Endothelial cell of umbilical vein (primary cell): ENCODE results near the gene ZNF440. TPM values are rescaled to one million over a fixed set of nuclear protein-coding genes. Genes with fewer than 3 reads are reported as not detected.
"Not testable (repeated sequence)": the region's sequence is repeated elsewhere in the genome, so short reads cannot be mapped to it uniquely, and the experiment has no call there.

Source experiments
- BruUV-seq: library from RNA; stranded (reverse); fragments of 400-500 nt; replicated peaks from 2 replicates; lab custom pipeline; 2021; lab: Mats Ljungman, UMichigan
- CTCF ChIA-PET: fragments of 300-600, 350-600 bp; sonication (Branson Sonifier 250); formaldehyde crosslinking; loops from one replicate; lab custom pipeline; 2021; ENCODE audit warnings: antibody characterized with exemption, inconsistent platforms; lab: Charles Lee
- POLR2A ChIA-PET: fragments of 300-600, 350-600 bp; sonication (Branson Sonifier 250); formaldehyde crosslinking; loops from one replicate; lab custom pipeline; 2021; ENCODE audit warnings: antibody characterized with exemption, inconsistent platforms; lab: Charles Lee
- DNase-seq: peaks from one replicate; pipeline ENCODE4 v3.0.0-alpha.2; 2011; ENCODE audit warnings: low read depth, low spot score
- FAIRE-seq: peaks from 2 replicates; lab custom pipeline; 2011; peaks lifted over from hg19 to GRCh38; lab: Jason Lieb, UNC
- H2AFZ ChIP-seq: 2 replicates; pipeline ENCODE4 v1.6.0; 2012; ENCODE audit warnings: low read depth, low read length, control low read depth, inconsistent platforms
- H3K27ac ChIP-seq: 2 replicates; pipeline ENCODE4 v1.5.1; 2011; ENCODE audit warnings: low read depth, mild to moderate bottlenecking, control low read depth, low read length, moderate library complexity; ENCODE audit not compliant: insufficient read depth
- H3K27me3 ChIP-seq, 2 experiments: 2 replicates each; pipeline versions ENCODE4 v1.6.0 to v1.6.1; 2011; ENCODE audit warnings: low read length in 2 of 2, mixed read lengths in 1 of 2; ENCODE audit not compliant: control insufficient read depth in 2 of 2, insufficient read depth in 2 of 2
- H3K36me3 ChIP-seq, 2 experiments: 2 replicates in 1 of 2; 3 replicates in 1 of 2; pipeline ENCODE4 v1.5.1; 2011; ENCODE audit warnings: low read length in 2 of 2, mild to moderate bottlenecking in 1 of 2, moderate library complexity in 1 of 2; ENCODE audit not compliant: control insufficient read depth in 2 of 2, insufficient read depth in 2 of 2; ENCODE audit errors: extremely low read depth in 1 of 2
- H3K4me1 ChIP-seq: 3 replicates; pipeline ENCODE4 v1.5.1; 2011; ENCODE audit warnings: mild to moderate bottlenecking, low read length; ENCODE audit not compliant: control insufficient read depth, insufficient read depth; ENCODE audit errors: extremely low read depth
- H3K4me2 ChIP-seq: 2 replicates; pipeline ENCODE4 v1.6.1; 2011; ENCODE audit warnings: low read length, control low read depth, mixed read lengths; ENCODE audit not compliant: insufficient read depth
- H3K4me3 ChIP-seq, 3 experiments: fragments of 200-600 bp in 1 of 3; sonication (generic), shearing (Covaris generic) in 1 of 3; replicated peaks in 1 of 3; 2 replicates each; pipeline ENCODE4 v1.5.1; 2011 to 2016; ENCODE audit warnings: control low read depth in 3 of 3, low read length in 3 of 3, mild to moderate bottlenecking in 2 of 3, inconsistent platforms in 1 of 3, low read depth in 1 of 3, moderate library complexity in 1 of 3; ENCODE audit not compliant: insufficient read depth in 1 of 3
- H3K79me2 ChIP-seq: 2 replicates; pipeline ENCODE4 v1.6.0; 2012; ENCODE audit warnings: low read length, inconsistent platforms; ENCODE audit not compliant: control insufficient read depth, insufficient read depth
- H3K9ac ChIP-seq: replicated peaks from 2 replicates; pipeline ENCODE3; 2011; ENCODE audit warnings: low read length, control low read depth; ENCODE audit not compliant: insufficient read depth; ENCODE audit errors: extremely low read depth
- H3K9me1 ChIP-seq: replicated peaks from 3 replicates; pipeline ENCODE4 v1.6.0; 2011; ENCODE audit warnings: mild to moderate bottlenecking, low read length; ENCODE audit not compliant: control insufficient read depth, insufficient read depth; ENCODE audit errors: extremely low read depth
- H3K9me3 ChIP-seq: replicated peaks from 2 replicates; pipeline ENCODE4 v1.5.1; 2012; ENCODE audit warnings: low read length, inconsistent platforms; ENCODE audit not compliant: control insufficient read depth, insufficient read depth
- H4K20me1 ChIP-seq: replicated peaks from 2 replicates; pipeline ENCODE3; 2011; ENCODE audit warnings: mild to moderate bottlenecking, low read length; ENCODE audit not compliant: control insufficient read depth, insufficient read depth; ENCODE audit errors: extremely low read depth
- EZH2 ChIP-seq: IDR thresholded peaks from 2 replicates; pipeline ENCODE4 v1.6.1; 2012; ENCODE audit warnings: borderline replicate concordance, low read depth, mild to moderate bottlenecking, moderate library complexity, low read length, inconsistent platforms; ENCODE audit not compliant: severe bottlenecking
- FOS ChIP-seq: IDR thresholded peaks from 2 replicates; pipeline ENCODE4 v1.6.1; 2011; ENCODE audit warnings: mild to moderate bottlenecking, low read length, moderate library complexity, borderline replicate concordance; ENCODE audit not compliant: insufficient read depth
- JUN ChIP-seq: IDR thresholded peaks from 2 replicates; pipeline ENCODE4 v1.6.1; 2011; ENCODE audit warnings: borderline replicate concordance, low read depth; ENCODE audit not compliant: insufficient read length, insufficient read depth
- MYC ChIP-seq: IDR thresholded peaks from one replicate; pipeline ENCODE4 v1.6.1; 2011; ENCODE audit warnings: mild to moderate bottlenecking, low read depth, low read length
- POLR2A ChIP-seq: IDR thresholded peaks from 2 replicates; pipeline ENCODE4 v1.6.1; 2012; ENCODE audit warnings: low read depth, mild to moderate bottlenecking, control low read depth, low read length
- POLR2AphosphoS5 ChIP-seq: IDR thresholded peaks from 2 replicates; pipeline ENCODE4 v1.6.1; 2012; ENCODE audit warnings: low read depth, mild to moderate bottlenecking, control low read depth, low read length, moderate library complexity; ENCODE audit not compliant: insufficient read depth
- dilution Hi-C: fragments of 300-500 bp; cut with MboI; formaldehyde crosslinking; loops from one replicate; pipeline ENCODE4 v1.15.0; 2019; ENCODE audit warnings: low sequenced_read_pairs; ENCODE audit not compliant: extremely low pct_ligation_motif_present
- intact Hi-C: fragments of 100-400 bp; cut with micrococcal nuclease; formaldehyde crosslinking; loops from one replicate; pipeline ENCODE4 v1.10.0; 2022
- polyA plus RNA-seq, 4 experiments: library from polyadenylated mRNA; depleted of rRNA in 3 of 4; stranded (reverse) in 3 of 4; unstranded in 1 of 4; fragments of >200 nt; gene quantifications; 2 replicates each; pipeline versions ENCODE4 v1.2.1 to v1.2.3, GENCODE V29; 2011 to 2012; ENCODE audit warnings: missing spikeins in 1 of 4
- total RNA-seq: library from RNA; stranded (reverse); gene quantifications from 2 replicates; pipeline ENCODE4 v1.2.3, GENCODE V29; 2021
- TF ChIP-seq, protein P1 (sequence below), 2 donors: IDR thresholded peaks; 1 replicate in 1 of 2; 2 replicates in 1 of 2; pipeline ENCODE4 v1.5.1; 2011; ENCODE audit warnings: low read length in 2 of 2, mild to moderate bottlenecking in 2 of 2, moderate library complexity in 2 of 2, control low read depth in 1 of 2, inconsistent platforms in 1 of 2, low read depth in 1 of 2; ENCODE audit not compliant: insufficient read depth in 1 of 2; ENCODE audit errors: extremely low read depth in 1 of 2

ZNF440 gene
- total and polyA plus RNA-seq, 2 donors (not counting 3 experiments of a cell fraction or from before 2014, with no cell fraction given), result 2.2 to 13.3 TPM

DNA sequence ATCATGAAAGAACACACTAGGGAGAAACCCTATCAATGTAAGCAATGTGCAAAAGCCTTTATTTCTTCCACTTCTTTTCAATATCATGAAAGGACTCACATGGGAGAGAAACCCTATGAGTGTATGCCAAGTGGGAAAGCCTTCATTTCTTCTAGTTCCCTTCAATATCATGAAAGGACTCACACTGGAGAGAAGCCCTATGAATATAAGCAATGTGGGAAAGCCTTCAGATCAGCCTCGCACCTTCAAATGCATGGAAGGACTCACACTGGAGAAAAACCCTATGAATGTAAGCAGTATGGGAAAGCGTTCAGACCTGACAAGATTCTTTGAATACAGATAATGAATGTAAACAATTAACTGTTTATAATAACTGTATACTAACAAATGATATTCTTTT lies 19.5 kb downstream of the ZNF440 start:
- TF ChIP-seq POLR2AphosphoS5, result no peak
- no peak for TF ChIP-seq POLR2A
- TF ChIP-seq JUN, result no peak
- TF ChIP-seq FOS, result no peak
- TF ChIP-seq MYC, result no peak
- no peak for TF ChIP-seq EZH2
- TF ChIP-seq, protein P1, sequence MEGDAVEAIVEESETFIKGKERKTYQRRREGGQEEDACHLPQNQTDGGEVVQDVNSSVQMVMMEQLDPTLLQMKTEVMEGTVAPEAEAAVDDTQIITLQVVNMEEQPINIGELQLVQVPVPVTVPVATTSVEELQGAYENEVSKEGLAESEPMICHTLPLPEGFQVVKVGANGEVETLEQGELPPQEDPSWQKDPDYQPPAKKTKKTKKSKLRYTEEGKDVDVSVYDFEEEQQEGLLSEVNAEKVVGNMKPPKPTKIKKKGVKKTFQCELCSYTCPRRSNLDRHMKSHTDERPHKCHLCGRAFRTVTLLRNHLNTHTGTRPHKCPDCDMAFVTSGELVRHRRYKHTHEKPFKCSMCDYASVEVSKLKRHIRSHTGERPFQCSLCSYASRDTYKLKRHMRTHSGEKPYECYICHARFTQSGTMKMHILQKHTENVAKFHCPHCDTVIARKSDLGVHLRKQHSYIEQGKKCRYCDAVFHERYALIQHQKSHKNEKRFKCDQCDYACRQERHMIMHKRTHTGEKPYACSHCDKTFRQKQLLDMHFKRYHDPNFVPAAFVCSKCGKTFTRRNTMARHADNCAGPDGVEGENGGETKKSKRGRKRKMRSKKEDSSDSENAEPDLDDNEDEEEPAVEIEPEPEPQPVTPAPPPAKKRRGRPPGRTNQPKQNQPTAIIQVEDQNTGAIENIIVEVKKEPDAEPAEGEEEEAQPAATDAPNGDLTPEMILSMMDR (IDR thresholded peaks at IDR 0.05; ENCODE audit: extremely low read depth in 1 of 2, insufficient read depth in 1 of 2, low read depth in 1 of 2, low read length in 2 of 2), result no peak
- Histone ChIP-seq H3K27me3 (no peaks in the 10 kb centered on the region), H4K20me1 (no peaks in the 10 kb centered on the region), H3K4me1 (no peaks in the 10 kb centered on the region), H3K9me3 (peaks cover 15% of the 10 kb centered on the region), H3K27ac (no peak overlapping the region), H3K36me3 (peaks cover 3 to 8% of the 10 kb centered on the region in 2 experiments), H3K79me2 (no peaks in the 10 kb centered on the region), H3K9me1 (no peaks in the 10 kb centered on the region), H3K9ac (no peak overlapping the region), H3K4me2 (no peak overlapping the region), H2AFZ (no peak overlapping the region), H3K4me3 (no peak overlapping the region)
- no TSS peak for BruUV-seq
- dilution Hi-C loops, result no loop called here
- FAIRE-seq (peak; percentile 55), DNase-seq (no peak)
- intact Hi-C loops, result no loop called here
- ChIA-PET CTCF (no interaction called here), POLR2A (interaction anchor here (0.6 kb wide), 1 partner anchor 29 kb away, joined by 7 read pairs; no protein-coding TSS in a partner anchor)

DNA sequence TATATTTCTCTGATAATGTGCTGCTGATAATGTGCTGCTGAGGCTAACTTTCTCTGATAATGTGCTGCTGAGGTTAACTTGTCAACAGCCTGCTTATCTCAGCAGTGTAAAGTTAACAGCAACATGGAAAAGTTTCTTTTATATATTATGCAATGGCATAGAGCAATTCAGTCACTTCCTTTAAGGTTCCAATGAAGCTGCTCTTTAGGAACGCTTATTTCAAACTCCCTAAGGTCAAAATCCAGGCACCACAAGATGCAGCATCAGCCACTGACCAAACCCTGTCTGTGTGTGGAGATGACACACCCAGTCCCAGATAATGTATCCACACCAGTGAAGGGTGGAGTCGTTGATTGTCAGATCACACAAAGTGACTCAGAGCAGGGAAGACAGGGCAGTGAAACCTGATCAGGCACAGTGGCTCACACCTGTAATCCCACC lies 21.6 kb downstream of the ZNF440 start:
- POLR2A ChIA-PET, BruUV-seq: not testable (repeated sequence)

More for the DNA sequence above, 21.6 kb downstream of the ZNF440 start:
- H4K20me1 ChIP-seq, dilution Hi-C loops, intact Hi-C loops, FAIRE-seq, CTCF ChIA-PET, H3K4me1 ChIP-seq, DNase-seq, H3K27ac ChIP-seq, H3K36me3 ChIP-seq, H3K4me2 ChIP-seq, H2AFZ ChIP-seq, H3K27me3 ChIP-seq, H3K79me2 ChIP-seq, H3K9me1 ChIP-seq, H3K4me3 ChIP-seq, H3K9ac ChIP-seq: not testable (repeated sequence)
- H3K9me3 ChIP-seq, result peaks cover 15% of the 10 kb centered on the region
